Measurements from ENCODE around the gene KRTAP9-8. TPM values are rescaled to one million over a fixed set of nuclear protein-coding genes. Genes with fewer than 3 reads are reported as not detected.
"Not testable (repeated sequence)": the region's sequence is repeated elsewhere in the genome, so short reads cannot be mapped to it uniquely, and the experiment has no call there.

Gene KRTAP9-8
- total and polyA plus RNA-seq, 4 donors, result not detected

DNA sequence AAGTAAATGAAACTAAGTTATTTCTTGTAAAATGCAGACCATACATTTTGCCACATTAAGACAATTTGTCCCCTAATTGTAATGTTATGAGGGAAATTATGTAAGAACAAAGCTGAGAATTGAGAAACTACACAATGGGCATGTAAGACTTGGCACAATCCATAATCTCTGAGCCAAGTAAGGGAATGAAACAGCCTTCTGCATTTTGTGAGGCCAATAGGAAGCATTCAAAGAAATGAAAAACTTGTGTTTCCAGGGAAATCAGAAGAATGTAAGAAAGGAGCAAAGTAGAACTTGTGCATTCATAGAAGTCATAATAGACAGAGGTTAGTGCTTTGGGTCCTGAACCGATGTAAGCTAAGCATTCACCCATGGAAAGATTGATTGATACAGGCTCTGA lies 13.5 kb downstream of the KRTAP9-8 start:
- H3K36me3 ChIP-seq (ENCODE audit: control insufficient read depth in 4 of 4, insufficient read depth in 4 of 4, low read length in 4 of 4), result no peaks in the 10 kb centered on the region
- no peak overlapping the region for H3K4me3 ChIP-seq
- DNase-seq (no peak), ATAC-seq (ENCODE audit: insufficient read depth, low FRiP score) (no peak)
- H3K27ac ChIP-seq (ENCODE audit: low read depth in 1 of 2, low read length in 1 of 2), result no peak overlapping the region
- H3K27me3 ChIP-seq (ENCODE audit: control insufficient read depth in 3 of 3, insufficient read depth in 3 of 3, low read length in 2 of 3), result peaks cover 0 to 8% (median under 1%) of the 10 kb centered on the region in 3 donors
- no peak for TF ChIP-seq CTCF (IDR thresholded peaks at IDR 0.05; ENCODE audit: control extremely low read depth, extremely low read depth)
- H3K4me1 ChIP-seq (ENCODE audit: control insufficient read depth in 5 of 5, insufficient read depth in 5 of 5, low read length in 5 of 5), result no peaks in the 10 kb centered on the region
- H3K9ac ChIP-seq (ENCODE audit: insufficient read depth in 1 of 2, low read length in 2 of 2), result no peak overlapping the region
- no peaks in the 10 kb centered on the region for H3K9me3 ChIP-seq (ENCODE audit: control insufficient read depth in 4 of 4, insufficient read depth in 3 of 4, low read length in 3 of 4)
- WGBS, 2 donors, result 93 to 97% methylated on average over 1 of the region's 1 CpG

GRCh38 chr17:41254861-41255260 lies 17.1 kb downstream of the KRTAP9-8 start:
- DNase-seq (no peak), ATAC-seq (ENCODE audit: insufficient read depth, low FRiP score) (no peak)
- WGBS, 2 donors, result 45 to 58% methylated on average over 1 of the region's 1 CpG
- H3K4me1 ChIP-seq (ENCODE audit: control insufficient read depth in 5 of 5, insufficient read depth in 5 of 5, low read length in 5 of 5), result no peaks in the 10 kb centered on the region
- no peak for TF ChIP-seq CTCF (IDR thresholded peaks at IDR 0.05; ENCODE audit: control extremely low read depth, extremely low read depth)
- H3K9me3 ChIP-seq (ENCODE audit: control insufficient read depth in 4 of 4, insufficient read depth in 3 of 4, low read length in 3 of 4), result no peaks in the 10 kb centered on the region
- H3K9ac ChIP-seq (ENCODE audit: insufficient read depth in 1 of 2, low read length in 2 of 2), result no peak overlapping the region
- H3K27me3 ChIP-seq (ENCODE audit: control insufficient read depth in 3 of 3, insufficient read depth in 3 of 3, low read length in 2 of 3), result peaks cover 0 to 8% (median 2%) of the 10 kb centered on the region in 3 donors
- H3K36me3 ChIP-seq (ENCODE audit: control insufficient read depth in 4 of 4, insufficient read depth in 4 of 4, low read length in 4 of 4), result no peaks in the 10 kb centered on the region
- no peak overlapping the region for H3K27ac ChIP-seq (ENCODE audit: low read depth in 1 of 2, low read length in 1 of 2)
- H3K4me3 ChIP-seq, result no peak overlapping the region

DNA sequence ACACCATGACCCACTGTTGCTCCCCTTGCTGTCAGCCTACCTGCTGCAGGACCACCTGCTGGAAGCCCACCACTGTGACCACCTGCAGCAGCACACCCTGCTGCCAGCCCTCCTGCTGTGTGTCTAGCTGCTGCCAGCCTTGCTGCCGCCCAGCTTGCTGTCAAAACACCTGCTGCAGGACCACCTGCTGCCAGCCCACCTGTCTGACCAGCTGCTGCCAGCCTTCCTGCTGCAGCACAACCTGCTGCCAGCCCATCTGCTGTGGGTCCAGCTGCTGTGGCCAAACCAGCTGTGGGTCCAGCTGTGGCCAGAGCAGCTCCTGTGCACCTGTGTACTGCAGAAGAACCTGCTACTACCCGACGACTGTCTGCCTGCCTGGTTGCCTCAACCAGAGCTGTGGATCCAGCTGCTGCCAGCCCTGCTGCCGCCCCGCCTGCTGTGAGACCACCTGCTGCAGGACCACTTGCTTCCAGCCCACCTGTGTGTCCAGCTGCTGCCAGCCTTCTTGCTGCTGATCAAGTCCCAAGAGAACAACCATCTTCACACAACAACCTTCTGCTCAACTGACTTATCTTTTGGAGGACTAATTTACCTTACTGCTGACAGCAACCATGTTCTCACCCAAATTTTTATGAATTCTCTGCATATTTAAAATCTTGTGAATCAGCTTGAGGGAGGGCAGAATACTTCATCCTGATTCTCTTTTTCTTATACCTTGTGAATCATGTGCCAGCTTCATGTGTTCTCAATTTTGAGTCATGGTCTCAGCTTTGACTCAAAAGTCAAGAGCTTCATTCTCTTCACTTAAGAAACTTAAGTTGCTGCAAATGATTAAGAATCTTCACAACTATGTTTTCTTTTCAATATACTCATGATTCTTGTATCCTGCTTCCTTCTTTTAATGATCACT lies 17.8 kb downstream of the KRTAP9-8 start, which contains the start of gene KRTAP9-9:
Gene KRTAP9-9 (plus strand): TSS at position 4 of the 910 bp plus-strand sequence.
- H3K36me3 ChIP-seq (ENCODE audit: control insufficient read depth in 4 of 4, insufficient read depth in 4 of 4, low read length in 4 of 4); H3K27ac ChIP-seq (ENCODE audit: low read depth in 1 of 2, low read length in 1 of 2); H3K27me3 ChIP-seq (ENCODE audit: control insufficient read depth in 3 of 3, insufficient read depth in 3 of 3, low read length in 2 of 3); H3K4me1 ChIP-seq (ENCODE audit: control insufficient read depth in 5 of 5, insufficient read depth in 5 of 5, low read length in 5 of 5); H3K9ac ChIP-seq (ENCODE audit: insufficient read depth in 1 of 2, low read length in 2 of 2); DNase-seq; H3K9me3 ChIP-seq (ENCODE audit: control insufficient read depth in 4 of 4, insufficient read depth in 3 of 4, low read length in 3 of 4); ATAC-seq (ENCODE audit: insufficient read depth, low FRiP score); H3K4me3 ChIP-seq: not testable (repeated sequence)
- WGBS, 2 donors, result 70 to 74% methylated on average over 5 of the region's 5 CpGs

DNA sequence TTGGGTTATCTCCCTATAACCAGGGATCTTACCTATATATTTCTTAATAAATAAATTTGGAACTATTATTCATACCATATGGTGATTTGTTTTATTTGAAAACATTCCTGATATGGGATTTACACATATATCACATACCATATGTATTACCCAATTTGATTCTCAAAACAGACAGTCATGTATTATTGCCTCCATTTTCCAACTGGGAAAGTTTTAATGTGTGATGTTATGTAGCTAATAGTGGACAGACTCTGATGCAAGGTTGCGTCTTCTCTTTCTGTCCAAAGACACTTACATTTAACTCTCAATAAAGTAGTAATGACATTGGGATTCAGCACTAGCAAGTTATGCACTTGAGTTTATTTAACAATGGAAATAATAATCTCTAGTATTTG lies 18.5 kb downstream of the KRTAP9-8 start:
- no peaks in the 10 kb centered on the region for H3K36me3 ChIP-seq (ENCODE audit: control insufficient read depth in 4 of 4, insufficient read depth in 4 of 4, low read length in 4 of 4)
- DNase-seq (no peak), ATAC-seq (ENCODE audit: insufficient read depth, low FRiP score) (no peak)
- H3K4me3 ChIP-seq, result no peak overlapping the region
- H3K27ac ChIP-seq (ENCODE audit: low read depth in 1 of 2, low read length in 1 of 2), result no peak overlapping the region
- H3K9ac ChIP-seq (ENCODE audit: insufficient read depth in 1 of 2, low read length in 2 of 2), result no peak overlapping the region
- no peaks in the 10 kb centered on the region for H3K4me1 ChIP-seq (ENCODE audit: control insufficient read depth in 5 of 5, insufficient read depth in 5 of 5, low read length in 5 of 5)
- no peak for TF ChIP-seq CTCF (IDR thresholded peaks at IDR 0.05; ENCODE audit: control extremely low read depth, extremely low read depth)
- peaks cover 0 to 5% (median 2%) of the 10 kb centered on the region in 3 donors for H3K27me3 ChIP-seq (ENCODE audit: control insufficient read depth in 3 of 3, insufficient read depth in 3 of 3, low read length in 2 of 3)
- no peaks in the 10 kb centered on the region for H3K9me3 ChIP-seq (ENCODE audit: control insufficient read depth in 4 of 4, insufficient read depth in 3 of 4, low read length in 3 of 4)
- WGBS, 2 donors, result 90 to 96% methylated on average over 1 of the region's 1 CpG
